Upper lobe of left lung (tissue), 4 donors: ENCODE results near the gene SLC22A12.

Source experiments
- CTCF ChIP-seq, 6 experiments: fragments of 450-650 bp in 4 of 6; fragments of 200-600 bp in 2 of 6; sonication (generic) in 2 of 6; IDR thresholded peaks; one replicate each; pipeline ENCODE4 v1.5.1; 2016 to 2019; ENCODE audit warnings: antibody characterized with exemption in 6 of 6
- EP300 ChIP-seq, 4 donors: sonication (generic); formaldehyde crosslinking; IDR thresholded peaks; one replicate each; pipeline ENCODE4 v1.5.1; 2017; ENCODE audit warnings: antibody characterized with exemption in 4 of 4, control low read depth in 2 of 4
- POLR2A ChIP-seq, 4 donors: fragments of 450-650 bp; IDR thresholded peaks; one replicate each; pipeline ENCODE4 v1.5.1; 2016 to 2017; ENCODE audit warnings: antibody characterized with exemption in 4 of 4, mild to moderate bottlenecking in 2 of 4
- POLR2AphosphoS5 ChIP-seq, 2 donors: sonication (generic); formaldehyde crosslinking; IDR thresholded peaks; one replicate each; pipeline ENCODE4 v1.5.1; 2017; ENCODE audit warnings: antibody characterized with exemption in 2 of 2

- TF ChIP-seq POLR2AphosphoS5 (IDR thresholded peaks at IDR 0.05) (no peak), CTCF (IDR thresholded peaks at IDR 0.05) (no peak), POLR2A (IDR thresholded peaks at IDR 0.05) (no peak), EP300 (IDR thresholded peaks at IDR 0.05) (no peak)
These were observed 10.6 kb upstream of the SLC22A12 start for GRCh38 chr11:64580412-64580811.
